Lung (tissue), 12 donors: ENCODE data around the gene PDCL3. TPM values are rescaled to one million over a fixed set of nuclear protein-coding genes. Genes with fewer than 3 reads are reported as not detected.

Experiments used
- ATAC-seq: fragments of 200-7000 bp; cut with Tn5 transposase; one replicate; pipeline ENCODE4 v1.9.1; 2020; ENCODE audit warnings: moderate number of reproducible peaks; ENCODE audit not compliant: insufficient read depth, low FRiP score
- DNase-seq, 3 donors: peaks; one replicate each; pipeline ENCODE4 v3.0.0-alpha.2; 2013 to 2017
- H3K27ac ChIP-seq, 2 donors: one replicate each; pipeline ENCODE4 v1.5.1; 2013; ENCODE audit warnings: mild to moderate bottlenecking in 2 of 2, moderate library complexity in 2 of 2, control low read depth in 1 of 2, inconsistent platforms in 1 of 2, low read depth in 1 of 2, low read length in 1 of 2
- H3K27me3 ChIP-seq, 3 donors: one replicate each; pipeline ENCODE4 v1.5.1; 2013; ENCODE audit warnings: low read length in 2 of 3; ENCODE audit not compliant: control insufficient read depth in 3 of 3, insufficient read depth in 3 of 3
- H3K36me3 ChIP-seq, 4 donors: one replicate each; pipeline ENCODE4 v1.5.1; 2013; ENCODE audit warnings: low read length in 4 of 4, mild to moderate bottlenecking in 1 of 4, moderate library complexity in 1 of 4; ENCODE audit not compliant: control insufficient read depth in 4 of 4, insufficient read depth in 4 of 4
- H3K4me1 ChIP-seq, 5 donors: one replicate each; pipeline ENCODE4 v1.5.1; 2013; ENCODE audit warnings: low read length in 5 of 5, mild to moderate bottlenecking in 2 of 5, moderate library complexity in 1 of 5; ENCODE audit not compliant: control insufficient read depth in 5 of 5, insufficient read depth in 5 of 5
- H3K4me3 ChIP-seq: one replicate; pipeline ENCODE4 v1.5.1; 2013; ENCODE audit warnings: mild to moderate bottlenecking, control low read depth, moderate library complexity
- H3K9ac ChIP-seq, 2 donors: one replicate each; pipeline ENCODE4 v1.5.1; 2013; ENCODE audit warnings: low read length in 2 of 2, control low read depth in 1 of 2; ENCODE audit not compliant: insufficient read depth in 1 of 2
- H3K9me3 ChIP-seq, 4 donors: one replicate each; pipeline ENCODE4 v1.5.1; 2013; ENCODE audit warnings: low read length in 3 of 4, mild to moderate bottlenecking in 1 of 4, moderate library complexity in 1 of 4; ENCODE audit not compliant: control insufficient read depth in 4 of 4, insufficient read depth in 3 of 4
- CTCF ChIP-seq: IDR thresholded peaks from 2 replicates; pipeline ENCODE4 v1.5.1; 2012; ENCODE audit warnings: mild to moderate bottlenecking; ENCODE audit errors: control extremely low read depth, extremely low read depth
- WGBS, 2 donors: extraction: QIAGEN DNeasy Blood & Tissue Kit; methylation state at CpG; one replicate each; pipeline ENCODE4 v1.1.7; 2013; 5-methylcytosine and 5-hydroxymethylcytosine counted together
- polyA plus RNA-seq, 2 donors: library from polyadenylated mRNA; stranded (reverse); fragments of 200-250 nt; gene quantifications; one replicate each; pipeline ENCODE4 v1.2.1, GENCODE V29; 2013
- total RNA-seq, 2 donors: library from RNA; depleted of rRNA in 1 of 2; stranded (reverse); fragments of >200 nt in 1 of 2; gene quantifications; one replicate each; pipeline ENCODE4 v1.2.1, GENCODE V29; 2014 to 2021
- donor health status: control.
- donor health status: control.
- donor health status: Bipolar disorder and iron deficiency.
- donor health status: healthy.
- donor health status: DM: yes; HTN: yes; CAD: no.

The PDCL3 gene
- total and polyA plus RNA-seq, 4 donors: 8.2 to 29.9 (median 23.2) TPM

- no peak for ATAC-seq
Measured at GRCh38 chr2:100560216-100560830, 2.5 kb upstream of the PDCL3 start.

GRCh38 chr2:100561191-100561590, 1.6 kb upstream of the PDCL3 start:
- Histone ChIP-seq H3K27me3 (no peaks in the 10 kb centered on the region), H3K27ac (peak overlapping the region in 1 of 2 donors; percentile 15), H3K4me3 (no peak overlapping the region), H3K4me1 (peaks cover 0 to 10% (median 0%) of the 10 kb centered on the region in 5 donors), H3K36me3 (peaks cover 0 to 2% (median under 1%) of the 10 kb centered on the region in 4 donors), H3K9me3 (no peaks in the 10 kb centered on the region), H3K9ac (no peak overlapping the region)
- TF ChIP-seq CTCF: no peak
- no peak for DNase-seq
- 97 to 99% methylated on average over 4 of the region's 4 CpGs for WGBS, 2 donors
- no peak for ATAC-seq

More at GRCh38 chr2:100560216-100560830, 2.5 kb upstream of the PDCL3 start:
- TF ChIP-seq CTCF: no peak
- Histone ChIP-seq H3K4me3 (no peak overlapping the region), H3K9me3 (no peaks in the 10 kb centered on the region), H3K36me3 (no peaks in the 10 kb centered on the region), H3K27me3 (no peaks in the 10 kb centered on the region), H3K4me1 (peaks cover 0 to 10% (median 0%) of the 10 kb centered on the region in 5 donors), H3K9ac (no peak overlapping the region), H3K27ac (peak overlapping the region in 1 of 2 donors; percentile 13)
- 96 to 97% methylated on average over 9 of the region's 9 CpGs for WGBS, 2 donors
- no peak for DNase-seq

- H3K27me3 ChIP-seq: no peaks in the 10 kb centered on the region
- peak overlapping the region; percentile 71 for H3K4me3 ChIP-seq
- peak; percentile 1 for ATAC-seq
- peaks cover 0 to 10% (median 0%) of the 10 kb centered on the region in 5 donors for H3K4me1 ChIP-seq
- no peak for DNase-seq
- WGBS, 2 donors: 22 to 29% methylated on average over 24 of the region's 24 CpGs
- peak overlapping the region; percentile 86 to 89 for H3K9ac ChIP-seq
- no peaks in the 10 kb centered on the region for H3K9me3 ChIP-seq
- H3K36me3 ChIP-seq: peaks cover 8 to 13% (median 8%) of the 10 kb centered on the region in 4 donors
- no peak for TF ChIP-seq CTCF
- H3K27ac ChIP-seq: peak overlapping the region; percentile 86 to 93
Measured at GRCh38 chr2:100563407-100564247, 834 bp downstream of the PDCL3 start.
